HG02763 (cell line): Measurements from ENCODE around the gene AHNAK.
"Not testable (repeated sequence)": the region's sequence is repeated elsewhere in the genome, so short reads cannot be mapped to it uniquely, and the experiment has no call there.

Source experiments
- ATAC-seq: cut with Tn5 transposase; IDR thresholded peaks from one replicate; pipeline ENCODE4 v1.9.1; 2021; ENCODE audit warnings: mild to moderate bottlenecking, moderate library complexity; ENCODE audit not compliant: unreplicated experiment

The AHNAK gene

GRCh38 chr11:62572431-62572830 is 25.8 kb upstream of the AHNAK start:
- no peak for ATAC-seq

DNA sequence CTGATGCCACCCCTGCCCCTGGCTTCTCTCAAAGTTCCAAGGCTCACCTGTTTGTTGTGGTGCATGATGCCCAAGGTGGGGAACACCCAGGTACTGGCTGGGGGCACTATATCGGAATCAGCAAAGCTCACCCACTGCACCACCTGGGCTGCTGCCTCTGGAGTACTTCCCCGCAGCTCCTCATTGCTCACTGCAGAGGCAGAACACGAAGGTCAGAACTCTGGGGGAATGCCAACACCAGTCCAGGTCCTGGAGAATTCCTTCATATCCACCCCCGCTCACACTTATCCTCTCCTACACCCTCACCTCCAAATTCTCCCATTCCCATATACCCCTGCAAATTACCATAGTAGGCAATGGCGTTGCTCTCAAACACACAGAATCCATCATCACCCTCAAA is 24.9 kb upstream of the AHNAK start:
- not testable (repeated sequence) for ATAC-seq

- ATAC-seq: not testable (repeated sequence)
These were observed 24.3 kb upstream of the AHNAK start for GRCh38 chr11:62570903-62571302.

DNA sequence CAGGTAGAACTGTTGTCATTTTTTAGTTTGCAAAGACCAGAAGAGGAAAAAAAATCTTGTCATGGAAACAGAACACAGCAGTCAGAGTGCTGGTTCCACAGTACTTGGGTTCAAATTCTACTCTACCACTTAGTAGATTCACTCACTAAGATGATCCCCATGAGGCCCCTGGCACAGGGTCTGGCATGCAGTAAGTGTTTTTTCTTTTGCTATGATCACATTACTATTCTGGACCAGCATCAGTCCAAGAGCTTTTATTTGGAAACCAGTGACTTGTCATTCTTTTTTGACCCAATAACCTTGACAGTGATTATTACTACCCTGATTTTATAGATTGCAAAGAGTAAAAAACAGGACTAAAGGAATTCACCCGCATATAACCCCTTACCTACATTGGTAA is 23.0 kb upstream of the AHNAK start:
- no peak for ATAC-seq

- ATAC-seq: no peak
These were observed 20.5 kb upstream of the AHNAK start for GRCh38 chr11:62567018-62567633.

- ATAC-seq: no peak
These were observed 19.6 kb upstream of the AHNAK start for GRCh38 chr11:62566247-62566646.

DNA sequence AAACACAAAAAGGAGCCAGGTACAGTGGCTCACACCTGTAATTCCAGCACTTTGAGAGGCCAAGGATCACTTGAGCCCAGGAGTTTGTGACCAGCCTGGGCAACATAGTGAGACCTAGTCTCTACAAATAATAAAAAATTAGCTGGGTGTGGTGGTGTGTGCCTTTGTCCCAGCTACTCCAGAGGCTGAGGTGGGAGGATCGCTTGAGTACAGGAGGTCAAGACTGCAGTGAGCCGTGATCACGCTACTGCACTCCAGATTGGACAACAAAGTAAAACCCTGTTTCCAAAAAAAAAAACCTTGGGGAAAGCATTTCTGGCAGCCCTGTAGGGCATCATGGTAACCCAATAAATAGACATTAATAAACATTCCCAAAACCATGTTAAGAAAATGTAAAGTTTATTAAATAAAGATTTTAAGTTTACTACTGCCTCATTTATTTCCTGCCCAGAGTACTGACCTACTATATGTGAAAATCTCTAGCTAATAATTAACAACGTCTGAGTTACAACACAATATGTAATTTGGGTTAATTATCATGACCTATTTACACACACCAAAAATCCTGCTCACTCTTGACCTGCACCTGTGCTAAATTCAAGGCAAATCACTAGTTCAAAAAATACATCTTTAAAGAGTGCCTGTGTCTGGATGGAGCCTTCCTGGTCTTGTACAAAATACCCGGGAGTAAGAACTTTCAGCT is 18.6 kb upstream of the AHNAK start:
- ATAC-seq: no peak

DNA sequence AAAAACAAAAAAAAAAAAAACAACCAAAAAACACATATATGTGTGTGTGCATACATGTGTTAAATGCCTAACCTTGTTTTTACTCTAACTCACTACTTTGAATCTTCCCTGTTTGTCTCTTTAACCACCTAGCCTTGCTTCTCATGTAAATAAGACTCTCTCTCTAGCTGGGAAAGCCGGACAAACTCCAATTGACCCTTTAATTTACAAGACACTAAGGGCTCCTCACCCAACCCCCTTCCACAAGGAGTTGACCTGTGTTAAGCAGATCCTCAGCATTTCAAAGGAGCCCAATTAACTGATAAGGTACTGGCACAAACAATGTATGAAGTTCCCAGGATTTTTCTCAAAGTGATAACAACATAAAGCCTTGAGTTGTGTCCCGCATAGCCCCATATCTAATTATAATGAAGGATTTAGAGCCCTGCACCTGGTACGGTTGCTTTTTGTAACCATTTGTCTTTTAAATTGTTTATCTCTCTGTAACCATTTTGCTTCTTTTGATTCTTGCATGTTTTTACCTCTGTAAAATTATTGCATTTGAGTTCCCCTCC is 15.1 kb upstream of the AHNAK start:
- ATAC-seq: not testable (repeated sequence)

GRCh38 chr11:62560566-62561103 is 14.0 kb upstream of the AHNAK start:
- ATAC-seq: no peak

GRCh38 chr11:62559626-62560025 is 13.0 kb upstream of the AHNAK start:
- not testable (repeated sequence) for ATAC-seq

GRCh38 chr11:62559204-62559603 is 12.6 kb upstream of the AHNAK start:
- no peak for ATAC-seq

DNA sequence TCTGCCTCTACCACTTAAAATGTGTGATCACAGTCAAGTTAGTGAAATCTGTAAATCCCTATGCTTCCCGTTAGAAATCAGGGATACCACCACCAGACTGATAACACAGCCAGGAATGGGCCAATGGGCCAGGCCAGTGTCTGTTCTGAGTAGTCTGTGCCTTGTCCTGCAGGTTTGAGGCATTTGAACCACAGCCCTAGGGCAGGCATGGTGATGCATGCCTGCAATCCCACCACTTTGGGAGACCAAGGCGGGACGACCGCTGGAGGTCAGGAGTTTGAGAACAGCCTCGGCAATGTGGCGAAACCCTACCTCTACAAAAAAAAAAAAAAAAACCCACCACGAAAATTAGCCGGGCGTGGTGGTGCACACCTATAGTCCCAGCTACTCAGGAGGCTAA is 12.1 kb upstream of the AHNAK start:
- no peak for ATAC-seq

- ATAC-seq: peak; percentile 11
These were observed 10.4 kb upstream of the AHNAK start for GRCh38 chr11:62556875-62557631.

GRCh38 chr11:62556108-62556874 is 9.7 kb upstream of the AHNAK start:
- ATAC-seq: peak; percentile 34

- peak; percentile 29 for ATAC-seq
These were observed 9.0 kb upstream of the AHNAK start for GRCh38 chr11:62555464-62556107.

DNA sequence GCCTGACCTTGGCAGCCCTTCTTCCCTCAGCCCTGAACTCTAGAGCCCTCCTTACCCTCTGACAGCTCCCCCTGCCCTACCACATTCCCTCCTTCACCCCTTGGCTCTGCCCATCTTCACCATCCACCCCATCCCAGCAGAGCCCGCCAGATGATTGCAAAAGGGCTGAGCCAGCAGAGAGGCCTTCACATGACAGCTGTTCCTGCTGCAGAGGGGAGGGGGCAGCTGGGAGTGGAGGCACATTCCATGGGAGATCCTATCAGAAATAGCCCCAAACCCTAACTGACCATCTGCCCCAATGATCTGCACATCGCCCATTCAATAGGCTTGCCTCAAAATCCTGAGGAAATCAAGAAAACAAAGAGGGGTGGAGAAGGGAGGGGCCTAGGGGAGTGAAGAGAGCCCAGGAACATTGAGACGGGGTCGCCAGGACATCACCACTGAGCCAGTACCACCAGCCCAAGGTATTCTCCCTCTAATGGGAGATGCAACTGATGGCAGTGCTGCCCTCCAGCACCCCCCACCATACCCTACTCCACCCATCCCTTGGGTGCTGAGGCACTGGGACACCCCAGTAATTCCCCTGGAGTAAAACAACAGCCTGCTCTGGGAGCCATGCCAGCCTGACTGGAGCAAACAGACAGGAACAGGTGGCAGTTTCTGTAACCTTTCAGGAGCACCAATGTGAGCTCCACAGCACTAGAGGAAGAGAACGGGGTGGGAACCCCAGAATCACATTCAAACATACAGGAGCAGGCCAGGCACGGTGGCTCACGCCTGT is 8.0 kb upstream of the AHNAK start:
- no peak for ATAC-seq

GRCh38 chr11:62553839-62554361 is 7.3 kb upstream of the AHNAK start:
- ATAC-seq: no peak

DNA sequence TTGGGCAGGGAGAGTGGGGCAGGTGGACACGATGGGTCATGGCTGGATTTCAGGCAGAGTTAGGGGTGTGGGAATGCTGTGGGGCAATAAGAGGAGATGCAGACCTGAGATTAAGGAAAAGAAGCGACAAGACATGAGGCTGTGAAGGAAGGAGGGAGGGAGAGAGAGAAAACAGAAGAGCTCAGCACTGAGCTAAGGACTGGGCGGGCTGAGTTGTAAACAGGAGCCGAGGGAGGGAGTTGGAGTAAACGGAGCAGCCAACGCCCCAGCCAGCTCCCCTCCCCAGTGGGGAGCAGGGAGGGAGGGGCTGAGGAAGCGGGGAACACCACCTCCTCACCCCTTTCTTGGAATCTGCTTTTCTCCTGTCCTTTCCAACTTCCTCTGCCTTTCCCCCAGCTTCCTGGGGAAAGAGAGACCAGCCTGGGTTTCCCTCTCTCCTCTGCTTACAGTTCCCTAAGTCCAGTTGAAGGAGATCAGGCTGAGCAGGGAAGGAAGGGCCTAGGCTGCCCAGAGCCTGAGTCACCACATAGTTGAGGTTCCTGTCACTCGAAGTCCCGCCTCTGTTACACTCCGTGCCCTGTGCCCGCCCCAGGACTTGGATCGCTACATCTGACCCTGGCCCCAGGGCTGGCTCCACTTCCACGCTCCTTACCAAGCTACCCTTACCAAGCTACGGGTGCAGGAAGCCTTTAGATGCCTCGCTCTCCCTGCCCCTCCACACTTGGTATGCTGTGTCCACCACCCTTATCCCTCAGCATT is 6.7 kb upstream of the AHNAK start:
- ATAC-seq: no peak
